Measurements from ENCODE around the gene GH1.
"Not testable (repeated sequence)": the region's sequence is repeated elsewhere in the genome, so short reads cannot be mapped to it uniquely, and the experiment has no call there.

Gene GH1

DNA sequence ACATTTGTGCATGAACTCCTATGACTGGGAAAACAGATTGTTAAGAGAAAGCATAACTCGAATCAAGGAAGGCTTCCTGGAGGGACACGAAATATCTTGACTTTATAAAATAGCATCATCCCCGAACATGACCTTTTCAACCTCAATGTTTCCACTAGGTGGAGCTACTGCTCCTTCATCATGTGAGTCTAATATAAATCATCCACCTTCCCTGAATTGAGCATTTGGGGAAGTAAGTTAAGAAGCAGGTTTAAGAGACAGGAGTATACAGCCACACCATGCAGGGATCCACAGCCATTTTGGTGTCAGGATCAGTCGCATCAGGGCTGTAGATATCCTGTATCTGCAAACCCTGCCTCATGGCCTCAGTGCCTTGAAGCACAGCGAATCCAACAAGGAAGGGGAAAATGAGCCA is 14.8 kb downstream of the GH1 start:
- peak; percentile 42 for TF ChIP-seq CTCF (IDR thresholded peaks at IDR 0.05; ENCODE audit: insufficient read depth, low read depth, low read length, missing control alignments)
- DNase-seq (ENCODE audit: low read depth) = peak; percentile 21
- not testable (repeated sequence) for H3K4me3 ChIP-seq (ENCODE audit: low read length)

GRCh38 chr17:63901971-63902370 is 16.7 kb downstream of the GH1 start:
- not testable (repeated sequence) for DNase-seq (ENCODE audit: low read depth)

DNA sequence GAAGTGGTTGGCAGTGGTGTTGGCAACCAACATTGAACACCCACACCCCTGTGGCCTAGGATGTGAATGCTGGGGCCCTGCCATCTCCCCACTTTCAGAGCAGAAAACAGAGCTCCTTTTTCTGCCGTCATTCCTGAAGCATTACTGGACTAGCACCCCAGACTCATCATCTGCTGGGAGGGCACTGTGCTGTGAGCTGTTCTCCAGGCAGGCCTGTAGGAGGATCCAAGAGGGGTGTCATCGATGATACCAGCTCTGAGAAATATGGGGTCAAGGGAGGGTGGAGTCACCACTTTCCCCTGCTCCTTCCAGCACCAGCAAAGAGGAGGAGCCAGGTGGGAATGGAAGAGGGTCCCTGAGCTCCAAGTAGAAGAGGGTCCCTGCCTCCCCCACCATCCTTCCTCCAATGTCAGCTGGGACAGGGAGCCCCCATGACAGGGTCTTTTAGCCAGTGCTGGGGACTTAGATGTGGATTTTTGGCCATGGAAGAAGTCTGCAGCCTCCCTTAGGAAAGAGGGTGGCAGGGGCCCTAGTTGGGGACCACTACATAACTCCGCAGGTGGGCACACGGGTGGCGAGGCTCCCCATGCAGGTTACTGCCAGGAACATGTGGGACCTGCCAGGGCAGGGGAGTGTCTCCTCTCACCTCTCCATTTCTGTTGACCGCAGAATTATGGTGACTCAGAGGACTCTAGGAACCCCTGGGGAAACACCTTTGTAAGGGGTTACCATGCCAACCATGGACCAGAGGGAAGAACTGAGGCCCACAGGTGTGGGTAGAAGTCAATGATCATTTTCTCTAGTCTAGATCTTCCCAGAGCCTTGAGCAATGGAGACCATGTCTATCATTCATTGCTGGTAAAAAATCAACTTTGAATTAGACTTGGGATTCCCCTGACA is 19.5 kb downstream of the GH1 start:
- peak; percentile 56 for DNase-seq (ENCODE audit: low read depth)
- not testable (repeated sequence) for H3K4me3 ChIP-seq (ENCODE audit: low read length)

More at GRCh38 chr17:63901971-63902370, 16.7 kb downstream of the GH1 start:
- H3K4me3 ChIP-seq (ENCODE audit: low read length) = not testable (repeated sequence)

DNA sequence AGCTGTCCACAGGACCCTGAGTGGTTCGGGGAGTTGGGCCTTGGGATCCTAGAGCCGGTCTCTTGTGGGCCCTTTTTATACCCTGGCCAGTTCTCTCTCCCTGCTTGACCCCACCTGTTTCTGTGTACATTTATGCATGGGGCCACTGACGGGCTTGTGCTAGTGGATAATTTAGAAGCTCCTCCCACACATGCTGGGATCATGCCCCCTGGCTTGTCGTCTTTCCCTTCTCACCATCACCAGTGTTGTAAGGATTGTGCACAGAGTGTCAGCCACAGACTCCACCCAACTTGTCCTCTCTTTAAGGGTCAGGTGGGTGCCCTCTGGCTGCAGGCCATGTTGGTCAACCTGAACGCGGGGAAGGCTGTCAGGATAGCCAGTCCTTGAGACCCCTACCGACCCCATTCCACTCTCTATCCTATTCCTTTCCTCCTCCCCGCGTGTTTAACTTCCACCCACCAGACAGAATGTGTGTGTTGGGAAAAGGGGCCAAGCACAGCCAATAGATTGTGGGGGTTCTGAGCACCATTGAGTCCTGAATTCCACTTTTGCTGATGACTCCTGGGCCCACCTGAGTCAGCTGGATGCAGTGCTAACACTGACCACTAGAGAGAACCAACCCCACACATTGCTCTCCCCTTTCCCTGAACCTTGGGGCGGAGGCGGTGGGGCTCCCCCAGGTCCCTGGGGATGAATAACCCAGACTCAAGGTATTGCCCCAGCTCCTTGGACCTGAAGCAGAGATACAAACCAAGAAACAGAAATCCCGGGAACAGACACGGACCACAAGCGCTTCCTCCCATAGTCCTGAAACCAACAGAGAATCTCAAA is 21.9 kb downstream of the GH1 start, which contains the start of gene CSH1:
Gene CSH1, minus strand, starts transcription at position 51 of the 831 bp plus-strand sequence. CDS start 63 bp downstream, outside the sequence.
- not testable (repeated sequence) for DNase-seq (ENCODE audit: low read depth); H3K4me3 ChIP-seq (ENCODE audit: low read length)

GRCh38 chr17:63894821-63895220 is 23.8 kb downstream of the GH1 start:
- DNase-seq (ENCODE audit: low read depth); H3K4me3 ChIP-seq (ENCODE audit: low read length): not testable (repeated sequence)

- H3K4me3 ChIP-seq (ENCODE audit: low read length); DNase-seq (ENCODE audit: low read depth): not testable (repeated sequence)
Measured at GRCh38 chr17:63894021-63894420, 24.6 kb downstream of the GH1 start.

- H3K4me3 ChIP-seq (ENCODE audit: low read length) = not testable (repeated sequence)
- DNase-seq (ENCODE audit: low read depth) = peak; percentile 12
Measured at GRCh38 chr17:63892316-63893037, 26.2 kb downstream of the GH1 start.

- H3K4me3 ChIP-seq (ENCODE audit: low read length) = not testable (repeated sequence)
- peak; percentile 23 for DNase-seq (ENCODE audit: low read depth)
- TF ChIP-seq CTCF (IDR thresholded peaks at IDR 0.05; ENCODE audit: insufficient read depth, low read depth, low read length, missing control alignments) = peak; percentile 39
Measured at GRCh38 chr17:63889026-63889848, 29.4 kb downstream of the GH1 start.

- DNase-seq (ENCODE audit: low read depth) = not testable (repeated sequence)
Measured at GRCh38 chr17:63885119-63885518, 33.5 kb downstream of the GH1 start.

DNA sequence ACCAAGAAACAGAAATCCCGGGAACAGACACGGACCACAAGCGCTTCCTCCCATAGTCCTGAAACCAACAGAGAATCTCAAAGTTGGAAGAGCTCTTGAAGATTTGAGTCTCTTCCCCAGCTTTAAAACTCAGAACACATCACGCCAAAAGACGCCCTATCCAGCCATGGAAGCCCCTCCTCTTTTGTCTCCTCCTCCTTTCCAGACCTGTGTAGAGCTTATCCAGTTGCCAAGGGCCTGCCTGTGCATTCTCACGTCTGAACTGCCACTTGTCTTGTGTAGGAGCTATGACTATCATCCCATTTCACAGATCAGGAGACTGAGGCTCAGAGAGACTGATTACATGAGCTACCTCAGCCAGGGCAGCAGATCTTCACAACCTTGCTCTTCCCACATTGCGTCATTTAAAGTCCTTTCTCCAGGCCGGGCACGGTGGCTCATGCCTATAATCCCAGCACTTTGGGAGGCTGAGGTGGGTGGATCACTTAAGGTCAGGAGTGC is 36.0 kb downstream of the GH1 start:
- not testable (repeated sequence) for H3K4me3 ChIP-seq (ENCODE audit: low read length); DNase-seq (ENCODE audit: low read depth)

More at GRCh38 chr17:63885119-63885518, 33.5 kb downstream of the GH1 start:
- H3K4me3 ChIP-seq (ENCODE audit: low read length) = not testable (repeated sequence)
